ENCODE results near the gene POLD3. TPM values are rescaled to one million over a fixed set of nuclear protein-coding genes. Genes with fewer than 3 reads are reported as not detected.

POLD3 gene
- total RNA-seq, 1 donor from 2014 or later = 6.2 TPM

- no peaks in the 10 kb centered on the region for H3K36me3 ChIP-seq
- no peak overlapping the region for H3K4me3 ChIP-seq
- H3K27me3 ChIP-seq (ENCODE audit: low read depth) = no peaks in the 10 kb centered on the region
- no peak for DNase-seq
- no peaks in the 10 kb centered on the region for H3K9me3 ChIP-seq (replicated peaks)
- intact Hi-C loops (cut with micrococcal nuclease) = loop anchor here (5.0 kb wide), 1 partner anchor 118 kb away; no protein-coding TSS in a partner anchor
- no peaks in the 10 kb centered on the region for H3K4me1 ChIP-seq
- peak; percentile 80 for TF ChIP-seq CTCF (IDR thresholded peaks at IDR 0.05; ENCODE audit: borderline replicate concordance)
- no peak overlapping the region for H3K27ac ChIP-seq (replicated peaks)
These were observed 21.9 kb upstream of the POLD3 start for GRCh38 chr11:74570266-74571061.

- no peaks in the 10 kb centered on the region for H3K36me3 ChIP-seq
- no peak overlapping the region for H3K4me3 ChIP-seq
- TF ChIP-seq CTCF (IDR thresholded peaks at IDR 0.05; ENCODE audit: borderline replicate concordance) = no peak
- DNase-seq = no peak
- intact Hi-C loops (cut with micrococcal nuclease) = loop anchor here (5.0 kb wide), 1 partner anchor 119 kb away; no protein-coding TSS in a partner anchor
- H3K4me1 ChIP-seq = no peaks in the 10 kb centered on the region
- no peaks in the 10 kb centered on the region for H3K27me3 ChIP-seq (ENCODE audit: low read depth)
- H3K27ac ChIP-seq (replicated peaks) = no peak overlapping the region
- no peaks in the 10 kb centered on the region for H3K9me3 ChIP-seq (replicated peaks)
These were observed 21.4 kb upstream of the POLD3 start for GRCh38 chr11:74571062-74571399.

- no peaks in the 10 kb centered on the region for H3K27me3 ChIP-seq (ENCODE audit: low read depth)
- H3K27ac ChIP-seq (replicated peaks) = no peak overlapping the region
- H3K4me1 ChIP-seq = no peaks in the 10 kb centered on the region
- H3K9me3 ChIP-seq (replicated peaks) = no peaks in the 10 kb centered on the region
- H3K4me3 ChIP-seq = no peak overlapping the region
- TF ChIP-seq CTCF (IDR thresholded peaks at IDR 0.05; ENCODE audit: borderline replicate concordance) = no peak
- DNase-seq = no peak
- intact Hi-C loops (cut with micrococcal nuclease) = loop anchor here (5.0 kb wide), 1 partner anchor 120 kb away; no protein-coding TSS in a partner anchor
- H3K36me3 ChIP-seq = no peaks in the 10 kb centered on the region
These were observed 20.0 kb upstream of the POLD3 start for GRCh38 chr11:74572349-74572748.

GRCh38 chr11:74574563-74574962 is 17.8 kb upstream of the POLD3 start:
- Histone ChIP-seq H3K4me3 (no peak overlapping the region), H3K27ac (replicated peaks) (no peak overlapping the region), H3K4me1 (no peaks in the 10 kb centered on the region), H3K27me3 (ENCODE audit: low read depth) (no peaks in the 10 kb centered on the region), H3K9me3 (replicated peaks) (no peaks in the 10 kb centered on the region), H3K36me3 (no peaks in the 10 kb centered on the region)
- no peak for DNase-seq
- intact Hi-C loops (cut with micrococcal nuclease) = loop anchor here (5.0 kb wide), 1 partner anchor 122 kb away; no protein-coding TSS in a partner anchor
- no peak for TF ChIP-seq CTCF (IDR thresholded peaks at IDR 0.05; ENCODE audit: borderline replicate concordance)

- Histone ChIP-seq H3K4me3 (no peak overlapping the region), H3K9me3 (replicated peaks) (no peaks in the 10 kb centered on the region), H3K36me3 (no peaks in the 10 kb centered on the region), H3K27me3 (ENCODE audit: low read depth) (no peaks in the 10 kb centered on the region), H3K4me1 (no peaks in the 10 kb centered on the region), H3K27ac (replicated peaks) (no peak overlapping the region)
- TF ChIP-seq CTCF (IDR thresholded peaks at IDR 0.05; ENCODE audit: borderline replicate concordance) = no peak
- intact Hi-C loops (cut with micrococcal nuclease) = no loop called here
- no peak for DNase-seq
These were observed 16.4 kb upstream of the POLD3 start for GRCh38 chr11:74575999-74576398.
